NCI-H187 treated with DMSO at 0.1 percent for 48 hours (cell line): Measurements from ENCODE around the gene CASR.
A peak's percentile ranks its signal among the peaks of the same experiment; 100 is the strongest.

Experiments
- DNase-seq: peaks from one replicate; lab custom pipeline; 2025; lab: John Stamatoyannopoulos, UW

CASR gene

GRCh38 chr3:122257644-122258364 is 74.3 kb downstream of the CASR start:
- DNase-seq, result no peak

GRCh38 chr3:122258757-122259371 is 75.4 kb downstream of the CASR start:
- peak; percentile 37 for DNase-seq

- DNase-seq, result no peak
These were observed 76.7 kb downstream of the CASR start for GRCh38 chr3:122260206-122260605.

GRCh38 chr3:122263058-122263457 is 79.6 kb downstream of the CASR start:
- DNase-seq, result no peak

GRCh38 chr3:122263974-122264588 is 80.6 kb downstream of the CASR start:
- no peak for DNase-seq

- no peak for DNase-seq
These were observed 82.5 kb downstream of the CASR start for GRCh38 chr3:122265957-122266356.

GRCh38 chr3:122268257-122269024 is 85.0 kb downstream of the CASR start:
- DNase-seq, result no peak

- no peak for DNase-seq
These were observed 85.6 kb downstream of the CASR start for GRCh38 chr3:122269045-122269444.

GRCh38 chr3:122271246-122271898 is 87.9 kb downstream of the CASR start:
- no peak for DNase-seq

- DNase-seq, result no peak
These were observed 89.4 kb downstream of the CASR start for GRCh38 chr3:122272879-122273278.

- no peak for DNase-seq
These were observed 90.0 kb downstream of the CASR start for GRCh38 chr3:122273498-122273897.

GRCh38 chr3:122281891-122282290 is 98.4 kb downstream of the CASR start:
- no peak for DNase-seq

- DNase-seq, result no peak
These were observed 100.5 kb downstream of the CASR start for GRCh38 chr3:122283796-122284445.

GRCh38 chr3:122284486-122284885 is 101.0 kb downstream of the CASR start:
- no peak for DNase-seq

GRCh38 chr3:122294359-122294758 is 110.9 kb downstream of the CASR start:
- DNase-seq, result no peak

- no peak for DNase-seq
These were observed 112.0 kb downstream of the CASR start for GRCh38 chr3:122295266-122296062.

- DNase-seq, result no peak
These were observed 114.8 kb downstream of the CASR start for GRCh38 chr3:122298239-122298638.

GRCh38 chr3:122299215-122299614 is 115.7 kb downstream of the CASR start:
- no peak for DNase-seq

- DNase-seq, result peak; percentile 10
These were observed 116.5 kb downstream of the CASR start for GRCh38 chr3:122299872-122300460.

GRCh38 chr3:122301063-122301462 is 117.6 kb downstream of the CASR start:
- DNase-seq, result no peak
